GM18858 (cell line): Measurements from ENCODE around the gene KDM8.

Experiments
- ATAC-seq: cut with Tn5 transposase; IDR thresholded peaks from one replicate; pipeline ENCODE4 v1.9.1; 2021; ENCODE audit not compliant: unreplicated experiment

KDM8 gene

DNA sequence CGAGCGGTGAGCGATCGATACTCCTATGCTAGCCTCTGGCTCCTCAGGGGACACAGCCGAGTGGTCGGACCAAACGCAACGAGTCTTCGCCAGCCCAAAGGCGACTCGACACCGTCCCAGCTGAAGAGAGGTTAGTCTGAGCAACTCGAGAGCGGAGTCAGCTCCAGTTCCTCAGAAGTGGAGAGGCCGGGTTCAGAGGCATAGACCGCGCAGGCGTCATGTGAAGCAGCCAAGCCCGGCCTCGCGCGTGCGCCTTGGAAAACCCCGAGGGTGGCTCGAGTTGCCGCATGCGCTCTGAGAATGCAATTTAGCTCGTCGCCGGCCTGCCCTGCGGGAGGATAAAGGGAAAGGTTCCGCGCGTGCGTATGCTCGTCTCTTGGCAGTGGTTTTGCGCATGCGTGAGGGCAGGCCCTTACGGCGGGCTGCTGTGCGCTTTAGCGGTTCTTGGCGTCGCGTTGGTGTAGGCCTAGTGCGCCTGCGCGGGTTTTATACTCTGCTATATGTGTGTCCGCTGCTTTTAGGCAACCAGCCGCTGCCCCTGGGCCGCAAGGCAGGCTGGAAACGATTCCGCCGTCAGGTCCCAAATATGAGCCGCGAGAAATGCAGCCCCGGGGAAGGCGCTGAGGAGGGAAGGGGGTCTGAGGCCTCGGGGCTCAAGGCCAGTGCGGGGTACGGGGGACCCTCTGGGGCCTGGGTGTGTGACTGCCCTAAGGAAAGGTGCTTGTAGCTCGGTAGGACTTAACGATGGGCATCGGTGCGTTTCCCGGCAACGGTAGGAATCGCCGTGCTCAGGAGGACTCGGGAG lies at the start of gene KDM8:
KDM8 (plus strand) TSS at position 20 of the 805 bp plus-strand sequence. CDS start 6,598 bp downstream, outside the sequence.
- ATAC-seq, result peak; percentile 79

DNA sequence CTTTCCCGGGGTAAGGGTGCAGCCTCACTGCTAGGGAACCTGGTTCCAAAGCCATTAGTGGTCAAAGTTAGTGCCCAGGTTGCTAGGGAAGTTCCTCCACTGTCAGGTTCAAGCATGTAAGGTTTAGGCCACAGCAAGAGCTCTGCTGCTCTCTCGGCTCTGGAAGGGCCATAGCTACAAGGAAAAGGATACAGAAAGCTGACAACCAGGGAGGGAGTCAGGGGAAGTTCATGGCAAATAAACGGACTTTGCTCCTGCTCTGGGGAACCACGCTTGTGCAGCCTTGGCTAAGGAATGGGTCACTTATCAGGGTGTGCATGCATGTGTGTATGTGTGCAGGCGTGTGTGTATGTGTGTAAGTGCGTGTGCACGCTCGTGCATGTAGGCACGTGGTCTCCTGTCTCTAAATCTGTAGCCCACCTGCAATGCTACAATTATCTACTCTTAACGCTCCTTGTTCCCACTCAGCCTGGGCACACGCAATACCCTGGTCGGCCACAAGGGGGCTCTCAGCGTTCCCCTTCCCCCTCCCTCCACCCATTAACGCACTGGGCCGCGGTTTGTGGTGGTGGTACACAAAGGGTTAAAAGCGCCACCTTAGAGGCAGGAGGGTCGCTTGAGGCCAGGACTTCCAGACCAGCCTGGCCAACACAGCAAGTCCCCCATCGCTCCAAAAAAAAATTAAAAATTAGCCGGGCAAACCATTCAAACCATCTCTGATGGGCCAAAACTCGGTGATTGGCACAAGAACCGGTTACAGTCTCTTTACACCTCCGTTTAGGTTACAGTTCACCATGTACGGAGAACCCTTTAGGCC lies 48.4 kb upstream of the KDM8 start:
- no peak for ATAC-seq

DNA sequence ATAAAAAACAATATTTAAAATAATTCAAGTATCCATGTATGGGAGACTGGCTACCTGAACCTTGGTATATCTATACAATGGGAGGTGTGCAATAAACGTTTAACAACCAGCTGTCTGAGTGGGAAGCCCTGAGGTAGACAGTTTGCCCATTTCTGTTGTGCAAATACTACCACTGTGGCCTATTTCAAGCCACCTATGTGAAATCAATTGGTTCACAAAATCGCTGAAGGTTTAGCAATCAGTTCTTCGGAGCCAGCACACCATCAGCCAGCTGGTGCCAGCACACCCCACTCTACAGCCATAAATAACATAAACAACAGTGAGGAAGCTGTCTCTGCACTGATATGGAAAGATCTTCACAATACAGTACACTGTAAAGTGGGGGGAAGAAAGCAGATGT lies 46.7 kb upstream of the KDM8 start:
- no peak for ATAC-seq

DNA sequence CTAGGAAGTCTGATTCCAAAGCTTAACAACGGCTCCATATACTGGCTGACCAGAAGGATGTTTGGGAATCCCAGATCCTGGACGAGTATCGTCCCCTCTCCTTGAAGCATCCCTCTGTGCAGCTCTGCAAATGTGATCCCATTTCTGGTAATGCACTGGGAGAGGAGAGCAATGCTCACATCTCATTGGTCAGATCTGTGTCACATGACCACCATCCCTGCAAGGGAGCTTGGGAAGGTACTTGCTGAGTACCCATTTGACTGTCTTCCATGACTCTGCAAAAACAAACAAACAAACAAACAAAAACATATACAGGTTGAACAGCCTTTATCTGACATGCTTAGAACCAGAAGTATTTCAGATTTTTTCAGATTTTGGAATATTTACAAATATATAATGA lies 41.9 kb upstream of the KDM8 start:
- ATAC-seq, result no peak

DNA sequence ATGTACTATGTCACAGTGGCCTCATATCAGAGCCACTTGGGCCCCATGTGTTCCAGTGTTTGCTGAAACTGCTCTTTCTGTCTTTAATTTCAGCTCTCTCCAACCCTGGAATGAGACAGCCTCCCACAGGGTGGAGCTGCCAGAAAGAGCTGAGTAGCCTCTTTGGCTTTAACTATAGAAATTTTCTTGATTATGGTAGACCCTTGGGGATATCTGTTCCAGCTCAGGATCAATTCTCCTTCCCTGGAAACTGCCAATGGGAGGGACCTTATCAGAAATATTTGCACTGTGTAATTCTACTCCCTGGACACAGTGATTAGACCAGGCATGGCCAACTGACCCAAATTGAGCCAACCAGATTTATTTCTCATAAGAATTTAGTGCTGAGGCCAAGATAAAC lies 39.0 kb upstream of the KDM8 start:
- ATAC-seq, result no peak

DNA sequence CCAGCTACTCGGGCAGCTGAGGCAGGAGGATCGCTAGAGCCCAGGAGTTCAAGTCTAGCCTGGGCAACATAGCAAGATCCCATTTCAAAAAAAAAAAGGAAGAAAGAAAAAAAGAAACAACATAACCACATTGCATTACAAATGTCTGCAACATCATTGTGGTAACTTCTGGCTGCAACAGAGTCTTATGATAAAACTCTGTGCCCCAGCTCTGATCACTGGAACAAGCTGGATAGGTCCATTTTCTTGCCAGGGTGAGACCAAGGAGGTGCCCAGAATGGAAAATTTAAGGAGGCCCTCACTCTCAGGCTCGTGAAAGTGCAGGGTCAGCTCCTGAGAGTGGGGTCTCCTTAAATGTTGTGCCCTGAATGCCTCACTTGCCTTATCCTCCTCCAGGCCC lies 37.8 kb upstream of the KDM8 start:
- no peak for ATAC-seq

DNA sequence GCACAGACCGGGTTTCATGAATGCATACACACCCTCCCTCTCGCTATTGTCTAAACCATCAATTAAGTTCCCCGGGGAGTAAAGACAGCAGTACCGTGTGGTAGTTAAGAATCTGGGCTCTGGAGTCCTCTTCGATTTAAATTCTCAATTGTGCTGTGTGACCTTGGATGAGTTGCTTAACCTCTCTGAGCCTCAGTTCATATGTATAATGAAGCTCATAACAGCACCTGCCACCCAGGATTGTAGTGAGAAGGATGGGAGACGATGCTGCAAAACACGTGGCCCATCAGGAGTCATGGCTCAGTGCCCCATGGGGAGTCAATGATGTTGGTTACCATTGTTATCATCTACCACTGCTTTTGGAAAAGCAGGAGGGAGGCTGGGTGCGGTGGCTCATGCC lies 34.5 kb upstream of the KDM8 start:
- no peak for ATAC-seq

DNA sequence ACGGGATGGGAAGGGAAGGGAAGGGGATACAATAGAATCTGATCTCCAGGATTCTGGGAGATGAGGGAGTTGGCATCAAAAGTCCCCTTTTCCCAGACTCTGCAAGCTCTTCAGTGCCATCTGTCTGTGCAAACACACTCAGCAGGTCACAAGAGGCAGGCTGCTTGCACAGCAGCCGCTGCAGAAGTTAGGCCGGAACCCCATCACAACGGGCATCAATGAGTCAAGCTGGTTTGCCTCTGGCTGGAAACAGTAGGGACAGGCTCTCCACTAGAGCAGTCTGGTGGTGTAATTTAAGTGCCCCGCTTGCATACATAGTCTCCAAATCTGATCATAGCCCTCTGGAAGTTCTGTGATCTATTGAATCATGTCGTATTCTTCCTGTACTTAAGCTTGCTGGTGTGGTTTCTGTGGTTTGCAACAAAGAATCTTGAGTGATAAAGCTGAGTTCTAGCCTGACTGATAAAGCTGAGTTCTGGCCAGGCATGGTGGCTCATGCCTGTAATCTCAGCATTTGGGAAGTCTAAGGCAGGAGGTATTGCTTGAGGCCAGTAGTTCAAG lies 33.7 kb upstream of the KDM8 start:
- no peak for ATAC-seq

DNA sequence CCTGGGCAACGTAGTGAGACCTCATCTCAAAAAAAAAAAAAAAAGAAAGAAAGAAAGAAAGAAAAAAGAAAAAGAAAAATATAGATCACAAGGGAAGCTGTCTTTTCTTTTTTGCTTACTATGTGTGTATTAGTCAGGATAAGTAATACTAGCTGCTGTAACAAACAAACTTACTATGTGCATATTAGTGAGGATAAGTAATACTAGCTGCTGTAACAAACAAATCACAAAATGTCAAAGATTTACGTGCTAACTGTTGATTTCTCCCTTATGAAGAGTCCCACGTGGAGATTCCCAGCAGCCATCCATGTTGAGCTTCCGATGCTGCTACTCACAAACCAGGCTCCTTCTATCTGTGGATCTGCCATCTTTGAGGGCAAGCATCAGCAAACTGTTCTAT lies 31.7 kb upstream of the KDM8 start:
- no peak for ATAC-seq

DNA sequence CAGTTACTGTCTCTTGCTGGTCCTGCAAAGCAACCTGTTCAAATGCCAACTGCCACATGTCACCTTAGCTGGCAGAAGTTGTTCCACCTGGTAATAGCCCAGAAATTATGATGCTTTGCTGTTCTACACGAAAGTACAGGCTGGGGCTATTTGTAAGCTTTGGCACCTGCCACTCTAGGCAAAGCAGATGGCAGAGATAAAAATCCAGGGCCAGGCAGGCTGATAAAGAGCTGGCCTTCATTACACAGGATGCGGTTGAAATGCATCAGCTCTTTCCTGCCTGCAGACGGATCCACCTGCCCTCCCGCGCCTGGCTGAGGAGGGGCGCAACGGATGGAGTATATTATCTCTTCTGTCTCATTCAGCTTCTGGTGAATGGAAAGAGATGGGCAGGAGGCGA lies 29.3 kb upstream of the KDM8 start:
- no peak for ATAC-seq

DNA sequence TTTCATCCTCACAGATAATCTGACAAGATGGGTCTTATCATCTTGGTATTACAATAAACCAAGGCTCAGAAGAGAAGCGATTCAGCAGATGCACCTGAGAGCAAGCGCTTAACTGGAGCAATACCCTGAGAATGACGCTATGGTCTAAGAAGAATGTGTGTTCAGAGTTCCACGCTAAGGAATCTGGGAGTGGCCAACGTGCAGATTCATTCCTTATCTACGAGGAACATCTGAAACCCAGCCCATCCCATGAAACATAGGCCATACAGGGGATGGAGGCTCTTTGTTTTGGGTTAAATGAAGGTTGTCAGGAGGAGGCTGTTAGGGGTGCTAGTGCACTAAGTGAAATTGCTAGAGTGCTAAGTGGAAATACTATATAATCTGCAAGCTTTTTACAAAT lies 28.5 kb upstream of the KDM8 start:
- ATAC-seq, result no peak

DNA sequence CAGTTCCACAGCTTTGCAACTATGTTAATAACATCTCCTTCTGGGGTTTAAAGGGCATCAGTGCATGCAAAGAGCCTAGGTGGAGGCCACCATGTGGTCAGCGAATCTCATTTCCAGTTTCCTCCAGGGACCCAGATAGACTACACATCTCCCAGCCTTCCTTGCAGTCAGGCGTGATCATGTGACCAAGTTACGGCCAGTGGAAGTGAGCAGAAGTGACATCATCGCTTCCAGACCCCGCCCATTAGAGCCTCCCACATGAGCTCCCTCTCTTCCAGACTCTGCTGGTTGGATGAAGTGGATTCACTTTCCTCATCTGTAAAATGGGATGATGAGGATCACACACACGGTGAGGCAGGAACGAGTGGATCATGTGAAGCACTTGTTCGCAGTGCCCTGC lies 27.4 kb upstream of the KDM8 start:
- ATAC-seq, result no peak

DNA sequence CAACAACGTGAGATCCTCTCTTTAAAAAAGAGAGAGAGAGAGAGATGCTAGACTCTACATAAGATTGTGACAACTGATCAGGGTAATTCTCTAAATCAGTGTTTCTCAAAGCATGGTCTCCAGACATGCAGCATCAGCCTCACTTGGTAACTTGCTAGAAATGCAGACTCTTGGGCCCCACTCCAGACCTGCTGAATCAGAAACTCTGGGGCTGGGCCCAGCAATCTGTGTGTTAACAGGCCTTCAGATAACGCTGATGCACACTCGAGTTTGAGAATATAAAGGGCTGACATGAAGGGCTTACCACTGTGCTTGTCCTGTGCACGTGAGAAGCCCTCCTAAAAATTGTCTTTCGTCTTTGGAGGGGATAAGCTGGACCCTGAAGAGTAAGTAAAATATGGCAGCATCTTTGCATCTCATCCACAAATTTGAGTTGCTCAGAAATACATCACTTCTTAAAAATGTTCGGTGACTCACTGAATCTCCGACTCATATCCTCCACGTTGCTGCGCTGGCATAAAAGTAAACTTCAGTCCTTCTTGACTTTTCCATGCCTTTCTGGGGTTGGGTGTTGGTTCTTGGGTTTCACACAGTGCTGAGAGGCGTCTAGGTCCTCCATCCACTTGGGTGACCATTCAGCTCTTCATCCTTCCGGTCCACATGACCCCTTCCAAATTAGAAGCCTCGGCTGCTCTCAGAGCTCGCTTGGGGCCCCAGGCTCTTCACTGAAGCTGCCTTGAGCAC lies 26.1 kb upstream of the KDM8 start:
- no peak for ATAC-seq

DNA sequence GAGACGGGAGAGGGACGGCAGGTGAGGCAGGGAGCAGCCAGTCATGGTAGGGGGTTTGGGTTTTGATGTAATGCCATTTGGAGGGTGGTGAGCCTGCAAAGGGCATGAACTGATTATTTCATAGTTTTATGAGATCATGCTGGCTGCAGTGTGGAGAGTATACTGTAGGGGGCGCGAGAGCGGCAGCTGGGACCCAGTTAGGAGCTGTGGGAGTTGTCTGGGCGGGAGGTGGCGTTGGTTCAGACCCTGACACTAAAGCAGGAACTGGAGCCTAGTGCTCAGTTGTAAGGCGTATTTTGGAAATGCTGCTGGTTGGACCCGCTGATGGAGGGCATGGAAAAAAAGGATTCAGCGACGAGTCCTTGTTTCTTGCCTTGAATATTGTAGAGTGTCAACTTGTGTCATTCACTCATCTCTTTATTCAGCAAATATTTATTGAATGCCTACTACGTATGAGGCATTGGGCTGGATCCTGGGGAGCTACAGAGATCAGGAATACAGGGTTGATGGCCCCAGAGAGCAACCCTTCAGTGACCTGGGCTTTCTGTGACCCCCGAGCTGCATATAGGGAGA lies 23.7 kb upstream of the KDM8 start:
- no peak for ATAC-seq

DNA sequence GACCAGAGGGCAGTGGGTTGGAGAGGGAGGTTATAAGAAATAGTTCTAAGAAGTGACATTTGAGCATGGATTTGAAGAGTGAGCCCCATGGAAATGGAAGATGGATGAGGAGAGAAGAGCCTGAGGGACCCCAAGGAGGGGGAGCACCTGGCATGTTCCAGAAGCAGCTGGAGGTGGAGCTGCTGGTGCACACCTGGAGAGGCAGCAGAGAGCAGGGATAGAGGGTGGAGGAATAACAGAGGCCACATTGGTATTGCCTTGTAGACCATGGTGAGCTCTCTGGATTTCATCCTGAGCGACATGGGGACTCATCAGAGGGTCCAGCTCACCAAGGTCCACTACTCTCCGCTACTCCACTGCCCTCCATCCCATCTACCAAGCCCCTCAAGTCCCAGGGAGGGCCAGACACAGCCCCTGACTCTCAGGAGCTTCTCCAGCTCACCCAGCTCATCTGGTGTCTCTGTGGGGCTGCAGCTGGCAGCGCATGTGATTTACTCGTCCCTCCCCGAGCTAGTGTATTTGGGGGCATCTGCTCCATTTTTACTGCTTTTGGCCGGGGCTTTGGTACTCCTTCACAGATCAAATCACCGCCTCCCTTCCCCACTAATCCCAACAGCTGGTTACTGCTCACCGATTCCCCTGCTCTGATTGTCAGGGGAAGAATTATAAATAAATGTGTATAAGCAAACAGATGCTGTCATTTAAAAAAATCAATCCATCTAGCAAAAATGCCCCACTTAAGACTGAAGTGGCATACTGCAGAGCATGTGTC lies 22.1 kb upstream of the KDM8 start:
- ATAC-seq, result no peak

DNA sequence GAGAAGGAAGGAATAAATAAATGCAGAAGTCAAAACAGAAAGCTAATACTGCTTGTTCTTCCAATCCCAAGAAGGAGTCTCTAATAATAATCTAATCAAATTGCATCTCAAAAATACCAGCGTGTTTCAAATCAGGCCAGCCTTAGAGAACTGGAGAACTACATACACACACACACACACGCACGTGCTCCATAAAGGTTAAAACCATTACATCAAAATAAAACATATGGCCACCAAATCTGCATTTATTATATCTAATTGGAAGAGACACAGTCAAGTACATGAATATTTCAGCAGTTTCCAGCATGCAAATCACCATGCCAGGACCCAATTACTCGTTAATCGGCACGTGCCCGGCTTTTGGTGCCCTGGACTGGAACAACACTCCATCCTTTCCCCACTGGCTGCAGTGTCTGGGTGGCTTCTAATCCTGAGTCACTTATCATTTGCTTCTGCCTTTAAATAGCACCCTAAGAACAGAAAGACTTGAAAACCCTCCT lies 20.4 kb upstream of the KDM8 start:
- ATAC-seq, result no peak

DNA sequence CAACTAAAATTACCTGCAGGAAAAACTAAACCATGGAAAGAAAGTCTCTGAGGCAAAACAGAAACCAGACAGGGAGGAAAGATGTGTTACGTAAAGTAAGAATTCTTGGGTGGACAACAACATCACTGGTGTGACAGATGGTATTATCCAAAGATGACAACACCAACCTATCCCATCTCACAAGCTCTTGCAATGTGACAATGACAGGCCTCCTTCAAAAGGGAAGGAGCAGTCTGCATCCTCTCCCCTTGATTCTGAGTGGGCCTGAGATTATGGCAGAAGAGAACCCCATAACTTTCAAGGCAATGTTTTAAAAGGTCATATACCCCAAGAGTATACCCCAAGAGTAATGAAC lies 17.6 kb upstream of the KDM8 start:
- no peak for ATAC-seq

DNA sequence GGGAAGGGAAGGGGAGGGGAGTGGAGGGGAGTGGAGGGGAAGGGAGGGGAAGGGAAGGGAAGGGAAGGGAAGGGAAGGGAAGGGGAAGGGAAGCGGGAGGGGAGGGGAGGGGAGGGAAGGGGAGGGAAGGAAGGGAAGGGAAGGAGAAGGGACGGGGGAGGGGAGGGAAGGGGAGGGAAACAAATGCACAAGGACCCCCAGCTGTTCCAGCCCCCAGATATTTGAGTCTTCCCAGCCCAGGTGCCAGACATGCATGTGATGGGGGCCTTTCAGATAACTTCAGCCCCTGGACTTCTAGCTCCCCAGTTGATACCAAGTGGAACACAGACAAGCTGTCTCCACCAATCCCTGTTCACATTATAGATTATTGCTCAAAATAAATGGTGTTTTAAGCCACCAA lies 14.7 kb upstream of the KDM8 start:
- ATAC-seq, result no peak

DNA sequence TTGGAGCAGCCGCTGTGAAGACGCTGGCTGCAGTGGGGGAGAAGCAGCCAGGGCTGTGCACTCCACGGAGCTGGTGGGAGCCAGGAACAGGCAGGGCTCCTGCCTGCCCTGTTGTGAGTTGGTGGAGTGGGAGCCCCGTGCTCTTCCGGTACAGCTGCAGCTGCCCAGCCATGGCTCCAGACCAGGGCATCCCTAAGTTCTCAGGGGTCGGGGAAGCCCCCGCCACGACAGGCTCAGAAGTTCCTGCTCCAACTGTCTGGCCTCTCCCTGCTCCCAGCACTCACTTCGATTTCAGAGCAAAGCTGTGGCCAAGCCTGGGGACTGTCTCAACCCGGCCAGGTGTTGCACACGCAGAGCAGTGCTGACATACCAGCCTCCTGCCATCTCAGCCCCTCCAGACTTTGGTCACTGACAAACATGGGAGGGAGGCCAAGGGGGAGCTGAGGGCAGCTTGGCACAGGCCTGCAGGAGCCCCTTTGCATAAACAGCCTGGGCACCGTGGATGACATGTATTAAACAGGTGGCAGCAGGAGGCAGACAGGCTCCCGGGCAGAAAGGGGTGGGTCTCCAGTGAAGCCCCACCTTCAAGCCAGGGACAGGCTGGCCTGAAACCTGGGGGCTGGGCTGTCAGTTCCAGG lies 13.9 kb upstream of the KDM8 start:
- no peak for ATAC-seq
